Activated CD8-positive, alpha-beta memory T cell treated with anti-CD3 and anti-CD28 coated beads, Interleukin-2, amount 10 ng/mL, durations not matched to agents 7 days and 5 days (primary cell): ENCODE measurements around the gene FAM13A. TPM values are rescaled to one million over a fixed set of nuclear protein-coding genes. Genes with fewer than 3 reads are reported as not detected.

Experiments
- ATAC-seq: fragments of 150-1000 bp; cut with Tn5 transposase; one replicate; pipeline ENCODE4 v1.10.0; 2021; ENCODE audit warnings: moderate library complexity
- CTCF ChIA-PET: fragments of 350-600 bp; sonication (Branson Sonifier 250); formaldehyde crosslinking; loops from one replicate; lab custom pipeline; 2021; ENCODE audit warnings: antibody characterized with exemption; lab: Charles Lee
- DNase-seq: peaks from one replicate; pipeline ENCODE4 v3.0.0-alpha.2; 2020
- H3K27ac Mint-ChIP-seq: one replicate; pipeline ENCODE4 v1.8.0; 2021; ENCODE audit warnings: mild to moderate bottlenecking, mixed read lengths
- H3K27me3 Mint-ChIP-seq: one replicate; pipeline ENCODE4 v1.8.0; 2021; ENCODE audit warnings: mixed read lengths
- H3K36me3 Mint-ChIP-seq: one replicate; pipeline ENCODE4 v1.8.0; 2021; ENCODE audit warnings: mild to moderate bottlenecking, mixed read lengths
- H3K4me1 Mint-ChIP-seq: one replicate; pipeline ENCODE4 v1.8.0; 2021; ENCODE audit warnings: mixed read lengths
- H3K4me3 Mint-ChIP-seq: one replicate; pipeline ENCODE4 v1.8.0; 2021; ENCODE audit warnings: mild to moderate bottlenecking, moderate library complexity, mixed read lengths
- H3K9me3 Mint-ChIP-seq: one replicate; pipeline ENCODE4 v1.8.0; 2022; ENCODE audit warnings: low read depth, mixed read lengths
- total RNA-seq, 2 experiments: library from RNA; stranded (reverse); gene quantifications; one replicate each; pipeline ENCODE4 v1.2.3, GENCODE V29; 2021

The FAM13A gene
- total RNA-seq, 2 experiments from 2014 or later, result 1.8 to 7.2 TPM

DNA sequence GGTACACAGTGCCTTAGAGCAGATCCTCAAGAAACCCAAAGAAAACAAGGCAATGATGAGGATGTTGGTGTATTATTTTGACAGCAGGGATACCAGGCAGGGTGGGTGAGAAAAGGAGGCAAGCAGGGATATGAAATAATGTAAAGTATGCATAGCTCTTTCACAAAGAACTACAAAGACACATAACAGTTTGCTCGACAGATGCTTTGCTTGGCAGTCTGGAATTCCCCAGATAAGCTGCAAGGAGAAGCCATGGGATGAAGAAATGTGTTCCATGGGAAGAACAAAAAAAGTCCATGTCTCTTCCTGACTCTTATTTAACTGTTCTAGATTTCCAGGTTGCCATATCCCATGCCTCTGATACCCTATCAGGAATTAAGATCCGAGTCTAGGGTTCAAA is 75.4 kb downstream of the FAM13A start:
- Mint-ChIP-seq H3K9me3 (no peaks in the 10 kb centered on the region), H3K27me3 (peaks cover 9% of the 10 kb centered on the region), H3K27ac (no peak overlapping the region), H3K4me3 (no peak overlapping the region), H3K36me3 (no peaks in the 10 kb centered on the region), H3K4me1 (no peaks in the 10 kb centered on the region)
- ATAC-seq (no peak), DNase-seq (no peak)
- CTCF ChIA-PET, result no interaction called here

DNA sequence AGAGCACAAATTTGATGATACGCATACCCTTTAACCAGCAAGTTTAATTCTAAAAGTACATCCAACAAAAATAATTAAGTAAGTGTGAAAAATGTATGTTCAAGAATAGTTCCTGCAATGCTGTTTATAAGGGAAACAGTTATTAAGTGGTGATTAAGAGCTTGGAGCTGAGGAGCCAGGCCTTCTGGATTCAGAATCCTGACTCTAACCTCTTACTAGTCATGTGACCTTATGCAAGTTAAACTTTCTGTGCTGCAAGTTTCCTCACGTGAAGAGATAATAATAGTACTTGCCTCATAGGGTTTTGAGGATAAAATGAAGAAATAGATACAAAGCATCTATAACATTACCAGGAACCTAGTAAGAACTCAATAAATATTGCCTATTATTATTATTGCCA is 77.7 kb downstream of the FAM13A start:
- no peak overlapping the region for H3K4me3 Mint-ChIP-seq
- peaks cover 9% of the 10 kb centered on the region for H3K27me3 Mint-ChIP-seq
- no peak for ATAC-seq
- no peak overlapping the region for H3K27ac Mint-ChIP-seq
- DNase-seq, result no peak
- H3K36me3 Mint-ChIP-seq, result no peaks in the 10 kb centered on the region
- CTCF ChIA-PET, result interaction anchor here (1.0 kb wide), 1 partner anchor 44 kb away, joined by 3 read pairs; no protein-coding TSS in a partner anchor
- H3K4me1 Mint-ChIP-seq, result no peaks in the 10 kb centered on the region
- H3K9me3 Mint-ChIP-seq, result no peaks in the 10 kb centered on the region

DNA sequence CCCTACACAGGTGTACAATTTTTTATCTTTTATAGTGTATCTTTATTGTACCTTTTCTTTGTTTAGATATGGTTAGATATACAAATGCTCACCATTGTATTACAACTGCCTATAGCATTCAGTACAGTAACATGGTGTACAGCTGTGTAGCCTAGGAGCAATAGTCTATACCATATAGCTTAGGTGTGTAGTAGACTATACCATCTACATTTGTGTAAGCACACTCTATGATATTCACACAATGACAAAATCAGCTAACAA is 80.3 kb downstream of the FAM13A start:
- H3K9me3 Mint-ChIP-seq, result no peaks in the 10 kb centered on the region
- H3K27ac Mint-ChIP-seq, result no peak overlapping the region
- no peaks in the 10 kb centered on the region for H3K36me3 Mint-ChIP-seq
- DNase-seq (no peak), ATAC-seq (no peak)
- H3K4me1 Mint-ChIP-seq, result no peaks in the 10 kb centered on the region
- peaks cover 6% of the 10 kb centered on the region for H3K27me3 Mint-ChIP-seq
- no peak overlapping the region for H3K4me3 Mint-ChIP-seq
- CTCF ChIA-PET, result no interaction called here

DNA sequence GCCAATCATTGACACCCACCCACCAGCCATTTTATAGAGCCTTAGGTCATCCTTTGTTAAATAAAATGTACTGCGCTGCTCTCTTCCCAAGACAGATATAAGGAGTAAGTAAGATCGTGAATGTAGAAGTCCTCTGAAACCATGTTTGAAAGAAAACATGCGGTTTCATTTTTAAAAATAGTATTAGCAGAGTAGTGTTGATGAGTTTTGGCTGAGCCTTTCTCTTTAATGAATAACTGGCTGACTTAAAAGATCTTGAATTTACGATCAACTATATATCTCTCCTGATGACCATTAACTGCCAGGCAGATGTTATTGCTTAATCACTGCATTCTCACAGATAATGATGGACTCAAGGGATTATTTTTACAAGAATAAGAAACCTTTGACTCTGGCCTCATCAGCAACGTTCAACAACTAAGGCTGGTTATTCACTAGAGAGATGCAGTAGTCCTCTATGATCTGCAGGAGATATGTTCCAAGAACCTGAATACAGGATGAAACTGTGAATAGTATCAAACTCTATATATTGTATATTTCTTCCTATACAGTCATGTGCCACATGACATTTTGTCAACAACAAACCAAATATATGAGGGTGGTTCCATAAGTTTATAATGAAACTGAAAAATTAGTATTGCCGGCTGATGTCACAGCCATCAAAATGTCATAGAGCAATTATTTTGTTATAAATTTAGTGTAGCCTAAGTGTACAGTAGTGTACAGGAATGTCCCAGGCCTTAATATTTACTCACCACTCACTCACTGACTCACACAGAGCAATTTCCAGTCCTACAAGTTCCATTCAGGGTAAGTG is 80.8 kb downstream of the FAM13A start:
- no peak for DNase-seq
- H3K4me3 Mint-ChIP-seq, result no peak overlapping the region
- H3K27me3 Mint-ChIP-seq, result peaks cover 6% of the 10 kb centered on the region
- ATAC-seq, result no peak
- H3K4me1 Mint-ChIP-seq, result no peaks in the 10 kb centered on the region
- H3K27ac Mint-ChIP-seq, result no peak overlapping the region
- no peaks in the 10 kb centered on the region for H3K36me3 Mint-ChIP-seq
- no peaks in the 10 kb centered on the region for H3K9me3 Mint-ChIP-seq
- CTCF ChIA-PET, result no interaction called here

DNA sequence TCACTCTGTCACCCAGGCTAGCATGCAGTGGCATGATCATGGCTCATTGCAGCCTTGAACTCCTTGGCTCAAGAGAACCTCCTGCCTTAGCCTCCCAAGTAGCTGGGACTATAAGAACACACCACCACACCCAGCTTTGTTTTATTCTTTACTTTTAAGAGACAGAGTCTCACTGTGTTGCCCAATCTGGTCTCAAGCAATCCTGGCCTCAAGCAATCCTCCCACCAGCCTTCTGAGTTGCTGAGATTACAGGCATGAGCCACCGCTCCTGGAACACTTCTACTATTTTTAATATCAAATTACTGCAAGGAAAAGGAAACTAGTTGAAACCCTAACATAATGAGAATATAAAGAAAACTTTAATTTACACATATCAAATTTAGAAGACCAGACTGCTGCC is 85.4 kb downstream of the FAM13A start:
- Mint-ChIP-seq H3K27me3 (peaks cover 17% of the 10 kb centered on the region), H3K4me1 (no peaks in the 10 kb centered on the region), H3K27ac (no peak overlapping the region), H3K36me3 (no peaks in the 10 kb centered on the region), H3K4me3 (no peak overlapping the region), H3K9me3 (no peaks in the 10 kb centered on the region)
- CTCF ChIA-PET, result no interaction called here
- DNase-seq (no peak), ATAC-seq (no peak)

DNA sequence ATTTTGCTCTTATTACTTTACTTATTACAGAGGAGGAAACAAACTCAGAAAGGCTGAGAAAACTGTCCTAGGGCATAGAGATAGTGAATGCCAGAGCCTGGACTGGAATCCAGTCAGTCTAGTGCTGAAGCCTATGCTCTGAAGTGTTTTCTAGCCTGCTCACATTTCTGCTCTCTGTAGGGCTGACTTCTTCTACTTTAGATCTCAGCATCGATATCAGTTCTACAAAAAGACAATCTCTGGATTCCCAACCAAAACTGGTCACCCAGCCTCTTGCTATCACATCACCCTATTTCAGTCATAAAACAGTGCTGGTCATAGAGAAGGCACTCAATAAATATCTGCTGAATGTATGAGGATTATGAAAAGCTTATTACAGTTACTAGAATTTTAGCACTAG is 87.2 kb downstream of the FAM13A start:
- ATAC-seq (no peak), DNase-seq (no peak)
- Mint-ChIP-seq H3K36me3 (no peaks in the 10 kb centered on the region), H3K27ac (no peak overlapping the region), H3K27me3 (peaks cover 17% of the 10 kb centered on the region), H3K4me1 (no peaks in the 10 kb centered on the region), H3K4me3 (no peak overlapping the region), H3K9me3 (no peaks in the 10 kb centered on the region)
- CTCF ChIA-PET, result no interaction called here

DNA sequence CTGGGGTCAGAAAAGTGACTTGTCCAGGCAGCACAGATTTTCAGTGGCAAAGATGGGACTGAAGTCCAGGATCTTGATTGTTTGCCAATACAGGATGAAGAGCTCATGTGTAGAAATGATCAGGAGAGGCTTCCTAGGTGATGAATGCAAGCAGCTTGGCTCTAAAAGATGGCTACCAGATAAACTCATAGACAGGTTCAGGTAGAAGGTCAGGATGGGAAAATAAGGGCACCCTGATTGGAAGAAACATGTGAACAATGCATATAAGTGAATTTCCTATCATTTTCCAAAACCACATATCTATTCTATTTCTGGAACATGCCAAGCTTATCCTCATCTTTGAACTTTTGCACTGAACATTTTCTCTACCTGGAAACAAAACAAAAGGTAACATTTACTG is 87.7 kb downstream of the FAM13A start:
- ATAC-seq (no peak), DNase-seq (no peak)
- Mint-ChIP-seq H3K27me3 (peaks cover 17% of the 10 kb centered on the region), H3K36me3 (no peaks in the 10 kb centered on the region), H3K27ac (no peak overlapping the region), H3K9me3 (no peaks in the 10 kb centered on the region), H3K4me1 (no peaks in the 10 kb centered on the region), H3K4me3 (no peak overlapping the region)
- CTCF ChIA-PET, result no interaction called here

DNA sequence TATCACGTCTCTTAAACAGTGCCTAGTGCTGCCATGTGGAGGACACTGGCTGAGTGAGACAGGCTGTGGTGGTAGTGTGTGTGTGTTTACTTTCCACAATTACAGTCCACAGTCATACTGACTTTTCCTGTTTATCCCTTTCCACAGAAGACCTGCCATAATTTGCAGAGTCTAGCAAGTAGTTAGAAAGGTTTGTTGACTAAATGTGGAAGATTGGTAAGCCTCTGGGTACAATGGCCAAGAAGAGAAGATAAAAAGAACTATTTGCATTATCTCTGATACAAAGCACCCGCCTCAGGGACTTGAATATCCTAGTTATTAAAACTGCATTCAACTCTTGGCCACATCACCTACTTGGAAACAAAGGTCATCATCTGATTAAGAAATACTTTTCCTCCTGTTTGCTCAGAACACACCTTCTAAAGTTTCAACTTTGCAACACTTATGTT is 89.1 kb downstream of the FAM13A start:
- Mint-ChIP-seq H3K4me1 (no peaks in the 10 kb centered on the region), H3K9me3 (no peaks in the 10 kb centered on the region), H3K27ac (no peak overlapping the region), H3K4me3 (no peak overlapping the region), H3K27me3 (peaks cover 13% of the 10 kb centered on the region), H3K36me3 (no peaks in the 10 kb centered on the region)
- ATAC-seq (no peak), DNase-seq (no peak)
- CTCF ChIA-PET, result no interaction called here

DNA sequence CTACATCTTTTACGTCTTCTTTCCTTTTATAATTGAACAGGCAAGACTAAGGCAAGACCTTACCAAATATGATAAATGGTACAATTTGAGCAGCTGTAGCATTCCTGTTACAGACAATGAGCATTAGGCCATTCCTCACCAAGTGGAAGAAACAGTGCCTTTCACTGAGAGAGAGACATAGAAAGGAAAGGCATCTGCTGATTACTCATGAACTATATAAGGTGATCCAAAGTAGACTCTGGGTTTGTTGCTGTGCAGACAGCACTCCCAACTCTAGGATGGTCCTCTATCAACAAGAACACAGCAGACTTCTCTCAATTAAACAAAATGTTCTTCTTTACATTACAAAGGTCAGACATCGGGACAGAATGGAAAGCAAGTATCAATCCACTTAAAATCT is 91.9 kb downstream of the FAM13A start:
- Mint-ChIP-seq H3K36me3 (no peaks in the 10 kb centered on the region), H3K27me3 (peaks cover 15% of the 10 kb centered on the region), H3K4me1 (no peaks in the 10 kb centered on the region), H3K9me3 (no peaks in the 10 kb centered on the region), H3K27ac (no peak overlapping the region), H3K4me3 (no peak overlapping the region)
- ATAC-seq, result no peak
- no peak for DNase-seq
- CTCF ChIA-PET, result no interaction called here

DNA sequence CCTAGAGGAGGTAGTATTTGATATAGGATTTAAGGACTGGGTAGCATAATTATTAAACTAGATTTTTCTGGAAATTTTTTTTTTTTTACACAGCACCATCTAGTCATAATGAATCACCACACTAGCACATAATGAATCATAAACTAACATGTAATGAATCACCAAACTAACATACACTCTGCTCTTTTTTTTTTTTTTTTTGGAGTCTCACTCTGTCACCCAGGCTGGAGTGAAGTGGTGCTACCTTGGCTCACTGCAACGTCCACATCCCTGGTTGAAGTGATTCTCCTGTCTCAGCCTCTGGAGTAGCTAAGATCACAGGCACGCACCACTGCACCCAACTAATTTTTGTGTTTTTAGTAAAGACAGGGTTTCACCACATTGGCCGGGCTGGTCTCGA is 92.5 kb downstream of the FAM13A start:
- no peaks in the 10 kb centered on the region for H3K9me3 Mint-ChIP-seq
- H3K4me1 Mint-ChIP-seq, result no peaks in the 10 kb centered on the region
- CTCF ChIA-PET, result no interaction called here
- no peaks in the 10 kb centered on the region for H3K36me3 Mint-ChIP-seq
- H3K27ac Mint-ChIP-seq, result no peak overlapping the region
- ATAC-seq (no peak), DNase-seq (no peak)
- H3K4me3 Mint-ChIP-seq, result no peak overlapping the region
- peaks cover 15% of the 10 kb centered on the region for H3K27me3 Mint-ChIP-seq

DNA sequence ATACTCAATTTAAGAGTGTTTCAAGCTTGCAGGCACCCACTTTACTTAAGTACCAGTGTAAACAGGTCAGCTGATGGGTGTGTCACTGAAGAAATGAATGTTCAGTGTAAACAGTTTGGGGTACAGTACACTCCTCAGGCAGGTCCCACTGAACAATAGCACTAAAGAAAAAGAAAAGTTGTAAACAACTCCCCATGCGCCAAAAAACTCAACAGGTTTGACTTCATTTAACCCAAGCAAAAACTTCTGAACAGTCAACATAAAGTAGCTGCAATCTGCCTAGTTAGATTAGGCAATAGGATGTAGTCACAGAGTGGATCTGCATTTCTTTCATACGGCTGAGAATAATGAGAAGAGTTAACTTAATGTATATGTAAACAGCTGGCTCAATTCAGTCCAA is 93.2 kb downstream of the FAM13A start:
- peaks cover 11% of the 10 kb centered on the region for H3K27me3 Mint-ChIP-seq
- DNase-seq, result no peak
- CTCF ChIA-PET, result no interaction called here
- no peak overlapping the region for H3K4me3 Mint-ChIP-seq
- H3K4me1 Mint-ChIP-seq, result no peaks in the 10 kb centered on the region
- ATAC-seq, result no peak
- no peak overlapping the region for H3K27ac Mint-ChIP-seq
- H3K36me3 Mint-ChIP-seq, result no peaks in the 10 kb centered on the region
- no peaks in the 10 kb centered on the region for H3K9me3 Mint-ChIP-seq

DNA sequence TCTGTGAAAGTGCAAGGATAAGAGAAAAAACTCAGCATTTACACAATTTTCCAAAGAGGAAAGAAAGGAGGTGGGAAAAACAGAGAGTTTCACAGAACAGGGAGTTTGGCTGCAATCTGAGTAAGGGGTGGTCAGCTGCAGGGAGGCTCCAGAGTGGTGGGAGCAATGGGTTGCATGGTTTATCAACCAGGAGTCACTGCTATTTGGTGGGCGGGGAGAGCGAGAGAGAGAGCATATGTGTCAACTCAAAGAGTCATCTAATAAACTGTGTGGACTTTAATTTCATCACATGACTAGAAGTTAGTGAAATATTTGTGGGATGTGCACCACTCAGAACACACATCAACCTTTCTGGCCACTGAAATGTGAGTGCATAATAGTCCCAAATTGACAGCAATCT is 94.6 kb downstream of the FAM13A start:
- DNase-seq, result no peak
- H3K27me3 Mint-ChIP-seq, result peaks cover 4% of the 10 kb centered on the region
- H3K27ac Mint-ChIP-seq, result no peak overlapping the region
- no peaks in the 10 kb centered on the region for H3K9me3 Mint-ChIP-seq
- no peaks in the 10 kb centered on the region for H3K4me1 Mint-ChIP-seq
- H3K36me3 Mint-ChIP-seq, result no peaks in the 10 kb centered on the region
- ATAC-seq, result no peak
- CTCF ChIA-PET, result no interaction called here
- no peak overlapping the region for H3K4me3 Mint-ChIP-seq

DNA sequence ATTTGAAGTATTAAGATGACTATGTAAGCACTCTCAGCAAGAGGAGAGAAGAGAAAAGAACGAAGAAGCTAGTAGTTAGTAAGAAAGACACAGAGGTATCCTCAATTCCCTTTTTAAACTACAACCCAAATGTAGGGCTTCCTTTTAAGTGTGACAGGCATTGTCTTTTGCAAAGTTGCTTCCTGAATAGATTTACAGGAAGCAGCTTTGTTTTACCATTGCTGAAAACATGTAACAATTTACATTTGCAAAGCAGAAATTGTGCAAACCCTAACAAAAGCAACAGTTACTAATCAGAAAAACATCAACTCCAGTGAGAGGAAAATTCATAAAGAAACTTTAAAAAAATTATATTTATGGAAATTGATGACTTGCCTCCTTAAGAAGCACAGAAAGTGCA is 96.4 kb downstream of the FAM13A start:
- Mint-ChIP-seq H3K9me3 (no peaks in the 10 kb centered on the region), H3K27ac (no peak overlapping the region), H3K4me3 (no peak overlapping the region), H3K36me3 (no peaks in the 10 kb centered on the region), H3K27me3 (peaks cover 4% of the 10 kb centered on the region), H3K4me1 (no peaks in the 10 kb centered on the region)
- CTCF ChIA-PET, result no interaction called here
- DNase-seq (no peak), ATAC-seq (no peak)

DNA sequence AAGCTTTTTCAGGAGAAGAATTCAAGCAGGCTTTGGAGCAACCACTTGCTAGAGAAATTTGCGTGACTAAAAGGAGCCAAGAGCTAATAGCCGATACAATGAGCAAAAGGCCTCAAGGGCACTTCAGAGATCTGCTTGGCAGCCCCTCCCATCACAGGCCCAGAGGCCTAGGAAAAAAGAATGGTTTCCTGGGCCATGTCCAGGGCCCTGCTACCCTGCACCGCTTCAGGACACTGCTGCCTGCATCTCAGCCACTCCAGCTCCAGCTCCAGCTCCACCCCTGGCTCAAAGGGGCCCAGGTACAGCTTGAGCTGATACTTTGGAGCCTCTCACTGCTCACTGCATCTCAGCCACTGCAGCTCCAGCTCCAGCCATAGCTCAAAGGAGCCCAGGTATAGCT is 98.9 kb downstream of the FAM13A start:
- Mint-ChIP-seq H3K27ac (no peak overlapping the region), H3K9me3 (no peaks in the 10 kb centered on the region), H3K4me1 (peaks cover 2% of the 10 kb centered on the region), H3K4me3 (no peak overlapping the region), H3K27me3 (peaks cover 4% of the 10 kb centered on the region), H3K36me3 (no peaks in the 10 kb centered on the region)
- CTCF ChIA-PET, result no interaction called here
- no peak for DNase-seq
- ATAC-seq, result no peak

DNA sequence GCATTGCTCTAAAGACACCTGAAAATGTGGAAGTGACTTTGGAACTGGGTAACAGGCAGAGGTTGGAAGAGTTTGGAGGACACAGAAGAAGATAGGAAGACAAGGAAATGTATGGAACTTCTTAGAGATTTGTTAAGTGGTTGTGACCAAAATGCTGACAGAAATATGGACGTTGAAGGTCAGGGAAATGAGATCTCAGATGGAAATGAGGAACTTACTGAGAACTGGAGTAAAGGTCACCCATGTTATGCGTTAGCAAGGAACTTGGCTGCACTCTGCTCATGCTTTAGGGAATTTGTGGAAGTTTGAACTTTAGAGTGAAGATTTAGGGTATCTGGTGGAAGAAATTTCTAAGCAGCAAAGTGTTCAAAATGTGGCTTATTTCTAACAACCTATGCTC is 99.4 kb downstream of the FAM13A start:
- Mint-ChIP-seq H3K36me3 (no peaks in the 10 kb centered on the region), H3K27me3 (peaks cover 4% of the 10 kb centered on the region), H3K4me1 (peaks cover 2% of the 10 kb centered on the region), H3K4me3 (no peak overlapping the region), H3K9me3 (no peaks in the 10 kb centered on the region), H3K27ac (no peak overlapping the region)
- ATAC-seq, result no peak
- CTCF ChIA-PET, result no interaction called here
- DNase-seq, result no peak
